ENCODE data around the gene CD200R1.

The CD200R1 gene

DNA sequence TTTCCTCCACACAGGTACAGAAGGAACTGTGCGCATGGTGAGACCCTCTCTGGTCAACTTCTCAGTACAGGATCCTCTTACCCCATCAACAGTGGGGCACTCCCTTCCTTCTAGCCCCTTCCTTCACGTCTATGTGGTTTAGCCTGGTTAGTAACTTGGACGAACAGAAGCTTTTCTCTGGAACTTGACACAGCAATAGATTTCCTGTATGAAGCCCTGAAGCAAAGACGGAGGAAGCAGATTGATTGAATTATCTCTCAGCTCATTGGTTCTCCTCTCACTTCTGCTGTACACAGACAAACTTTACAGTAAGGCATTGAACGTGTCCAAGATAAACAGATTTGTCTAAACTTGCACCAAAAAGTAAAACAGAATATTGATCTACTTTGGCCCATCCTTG, at the start of gene CD200R1:
Gene CD200R1 (minus strand): TSS at position 210 of the 400 bp plus-strand sequence. CDS start 246 bp downstream, outside the sequence.
- DNase-seq (ENCODE audit: low read depth, low spot score) = no peak
- Histone ChIP-seq H3K9ac (ENCODE audit: insufficient read length, low read depth) (no peak within 1 kb of the TSS), H3K9me3 (ENCODE audit: insufficient read depth, low read length) (no peaks in the 10 kb centered on the region), H3K27me3 (ENCODE audit: insufficient read depth, insufficient read length) (no peaks in the 10 kb centered on the region), H3K4me3 (ENCODE audit: insufficient read length, low read depth) (no peak within 1 kb of the TSS), H3K36me3 (ENCODE audit: insufficient read depth, insufficient read length, low read length) (no peaks in the 10 kb centered on the region), H3K4me1 (ENCODE audit: insufficient read depth, insufficient read length) (no peaks in the 10 kb centered on the region)
- TF ChIP-seq YY1 (IDR thresholded peaks at IDR 0.05; ENCODE audit: insufficient read depth, insufficient read length) (no peak), SUZ12 (IDR thresholded peaks at IDR 0.05; ENCODE audit: extremely low read depth, insufficient read depth, insufficient read length) (no peak), ZNF274 (IDR thresholded peaks at IDR 0.05; ENCODE audit: low read depth, low read length) (no peak)

GRCh38 chr3:113021471-113021870, 46.6 kb upstream of the CD200R1 start:
- TF ChIP-seq YY1 (IDR thresholded peaks at IDR 0.05; ENCODE audit: insufficient read depth, insufficient read length) = no peak
- TF ChIP-seq SUZ12 (IDR thresholded peaks at IDR 0.05; ENCODE audit: extremely low read depth, insufficient read depth, insufficient read length) = no peak
- no peak for TF ChIP-seq ZNF274 (IDR thresholded peaks at IDR 0.05; ENCODE audit: low read depth, low read length)
- H3K27me3 ChIP-seq (ENCODE audit: insufficient read depth, insufficient read length) = no peaks in the 10 kb centered on the region
- no peak for DNase-seq (ENCODE audit: low read depth, low spot score)
- H3K9ac ChIP-seq (ENCODE audit: insufficient read length, low read depth) = no peak overlapping the region
- H3K36me3 ChIP-seq (ENCODE audit: insufficient read depth, insufficient read length, low read length) = peaks cover 16% of the 10 kb centered on the region
- no peaks in the 10 kb centered on the region for H3K4me1 ChIP-seq (ENCODE audit: insufficient read depth, insufficient read length)
- no peak overlapping the region for H3K4me3 ChIP-seq (ENCODE audit: insufficient read length, low read depth)
- H3K9me3 ChIP-seq (ENCODE audit: insufficient read depth, low read length) = no peaks in the 10 kb centered on the region

- no peaks in the 10 kb centered on the region for H3K4me1 ChIP-seq (ENCODE audit: insufficient read depth, insufficient read length)
- peak; percentile 84 for DNase-seq (ENCODE audit: low read depth, low spot score)
- H3K9me3 ChIP-seq (ENCODE audit: insufficient read depth, low read length) = no peaks in the 10 kb centered on the region
- peaks cover 36% of the 10 kb centered on the region for H3K36me3 ChIP-seq (ENCODE audit: insufficient read depth, insufficient read length, low read length)
- peak overlapping the region; percentile 96 for H3K9ac ChIP-seq (ENCODE audit: insufficient read length, low read depth)
- H3K4me3 ChIP-seq (ENCODE audit: insufficient read length, low read depth) = peak overlapping the region; percentile 96
- no peaks in the 10 kb centered on the region for H3K27me3 ChIP-seq (ENCODE audit: insufficient read depth, insufficient read length)
- TF ChIP-seq YY1 (IDR thresholded peaks at IDR 0.05; ENCODE audit: insufficient read depth, insufficient read length) = peak; percentile 41
- TF ChIP-seq ZNF274 (IDR thresholded peaks at IDR 0.05; ENCODE audit: low read depth, low read length) = no peak
Measured at GRCh38 chr3:113019182-113020137, 44.6 kb upstream of the CD200R1 start.

DNA sequence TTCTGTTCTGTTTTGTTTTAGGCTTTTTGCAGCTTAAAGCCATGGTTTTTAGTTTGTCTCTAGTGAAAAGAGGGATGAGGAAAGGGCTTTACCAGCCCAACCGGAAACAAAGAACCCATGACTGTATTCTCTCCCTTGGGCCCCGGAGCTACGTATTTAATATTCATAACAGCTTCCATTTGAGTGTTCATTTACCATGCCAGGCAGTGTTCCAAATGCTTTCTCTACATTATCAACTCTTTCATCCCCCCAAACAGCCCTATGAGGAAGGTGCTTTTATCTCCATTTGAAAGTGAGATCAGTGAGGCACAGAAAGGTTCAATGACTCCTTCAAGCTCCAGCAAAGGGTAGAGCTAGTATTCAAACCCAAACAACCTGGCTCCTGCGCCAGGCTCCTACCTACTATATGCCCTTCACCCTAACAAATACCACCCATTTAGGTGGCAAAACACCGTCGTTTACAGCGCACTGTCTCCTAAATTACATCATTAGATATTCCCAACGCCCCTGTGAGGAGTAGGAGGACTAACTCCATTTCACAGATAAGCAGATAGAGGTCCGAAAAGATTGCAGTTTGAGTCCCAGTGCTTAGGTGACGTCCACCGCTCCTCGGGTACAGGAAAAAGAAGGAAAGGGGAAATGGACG, 43.8 kb upstream of the CD200R1 start:
- Histone ChIP-seq H3K4me3 (ENCODE audit: insufficient read length, low read depth) (peak overlapping the region; percentile 96), H3K27me3 (ENCODE audit: insufficient read depth, insufficient read length) (no peaks in the 10 kb centered on the region), H3K9ac (ENCODE audit: insufficient read length, low read depth) (peak overlapping the region; percentile 96), H3K36me3 (ENCODE audit: insufficient read depth, insufficient read length, low read length) (peaks cover 42% of the 10 kb centered on the region), H3K4me1 (ENCODE audit: insufficient read depth, insufficient read length) (no peaks in the 10 kb centered on the region), H3K9me3 (ENCODE audit: insufficient read depth, low read length) (no peaks in the 10 kb centered on the region)
- TF ChIP-seq YY1 (IDR thresholded peaks at IDR 0.05; ENCODE audit: insufficient read depth, insufficient read length) (no peak), SUZ12 (IDR thresholded peaks at IDR 0.05; ENCODE audit: extremely low read depth, insufficient read depth, insufficient read length) (no peak)
- DNase-seq (ENCODE audit: low read depth, low spot score) = no peak

DNA sequence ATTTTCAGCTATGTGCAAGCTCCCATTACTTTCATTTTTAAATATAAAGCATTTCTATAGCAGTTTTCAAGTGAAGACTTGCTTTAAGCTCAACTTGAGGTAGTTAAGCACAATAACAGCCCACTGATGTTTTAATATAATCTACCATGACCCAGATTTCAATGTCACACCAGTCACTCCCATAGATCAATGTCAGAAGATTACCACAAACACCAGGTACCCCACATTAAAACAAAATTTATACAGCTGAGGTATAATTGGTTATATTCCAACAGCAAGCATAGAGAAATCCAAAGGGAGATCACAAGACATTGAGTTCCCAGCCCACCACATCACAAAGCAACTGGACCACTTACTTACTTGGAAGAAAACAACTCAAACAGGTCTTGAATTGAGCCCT, 38.7 kb upstream of the CD200R1 start:
- Histone ChIP-seq H3K4me3 (ENCODE audit: insufficient read length, low read depth) (no peak overlapping the region), H3K36me3 (ENCODE audit: insufficient read depth, insufficient read length, low read length) (peaks cover 91% of the 10 kb centered on the region), H3K27me3 (ENCODE audit: insufficient read depth, insufficient read length) (no peaks in the 10 kb centered on the region), H3K9ac (ENCODE audit: insufficient read length, low read depth) (no peak overlapping the region), H3K4me1 (ENCODE audit: insufficient read depth, insufficient read length) (no peaks in the 10 kb centered on the region), H3K9me3 (ENCODE audit: insufficient read depth, low read length) (no peaks in the 10 kb centered on the region)
- no peak for DNase-seq (ENCODE audit: low read depth, low spot score)
- no peak for TF ChIP-seq ZNF274 (IDR thresholded peaks at IDR 0.05; ENCODE audit: low read depth, low read length)
- no peak for TF ChIP-seq SUZ12 (IDR thresholded peaks at IDR 0.05; ENCODE audit: extremely low read depth, insufficient read depth, insufficient read length)

GRCh38 chr3:113008117-113008516, 33.2 kb upstream of the CD200R1 start:
- DNase-seq (ENCODE audit: low read depth, low spot score) = no peak
- Histone ChIP-seq H3K36me3 (ENCODE audit: insufficient read depth, insufficient read length, low read length) (peaks cover 96% of the 10 kb centered on the region), H3K4me3 (ENCODE audit: insufficient read length, low read depth) (no peak overlapping the region), H3K4me1 (ENCODE audit: insufficient read depth, insufficient read length) (no peaks in the 10 kb centered on the region), H3K27me3 (ENCODE audit: insufficient read depth, insufficient read length) (no peaks in the 10 kb centered on the region), H3K9me3 (ENCODE audit: insufficient read depth, low read length) (no peaks in the 10 kb centered on the region), H3K9ac (ENCODE audit: insufficient read length, low read depth) (no peak overlapping the region)
- TF ChIP-seq SUZ12 (IDR thresholded peaks at IDR 0.05; ENCODE audit: extremely low read depth, insufficient read depth, insufficient read length) (no peak), ZNF274 (IDR thresholded peaks at IDR 0.05; ENCODE audit: low read depth, low read length) (no peak), YY1 (IDR thresholded peaks at IDR 0.05; ENCODE audit: insufficient read depth, insufficient read length) (no peak)

DNA sequence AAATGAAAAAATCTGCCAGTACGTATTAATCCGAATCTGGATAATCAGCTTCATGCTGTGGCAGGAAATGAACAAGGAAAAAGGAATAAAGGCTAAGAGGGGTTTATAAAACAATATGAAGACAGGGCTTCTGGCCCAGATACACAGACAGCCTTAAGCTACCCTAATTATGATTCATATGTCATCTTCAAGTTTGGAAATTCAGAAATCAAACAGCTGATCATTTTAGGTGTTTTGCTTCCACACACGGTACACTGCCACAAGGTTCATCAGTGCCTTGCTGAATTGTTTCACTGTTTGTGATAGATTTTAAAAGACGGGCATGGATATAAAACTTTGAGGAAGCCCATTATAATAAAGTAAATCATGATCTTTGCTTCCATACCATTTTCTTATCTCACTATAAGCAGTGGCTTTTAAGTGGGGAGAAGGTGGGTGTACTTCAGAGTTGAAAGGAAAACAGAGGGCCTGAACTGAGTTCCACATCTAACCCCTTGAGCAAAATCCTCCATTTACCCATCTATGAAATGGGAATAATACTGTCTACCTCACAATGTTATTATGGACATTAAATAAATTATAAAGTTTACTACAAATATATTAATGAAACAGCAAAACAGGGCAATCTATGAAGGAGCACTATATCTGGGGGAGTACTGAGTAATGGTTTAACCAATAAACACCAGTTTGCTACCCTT, 31.6 kb upstream of the CD200R1 start:
- DNase-seq (ENCODE audit: low read depth, low spot score) = no peak
- TF ChIP-seq ZNF274 (IDR thresholded peaks at IDR 0.05; ENCODE audit: low read depth, low read length) (no peak), YY1 (IDR thresholded peaks at IDR 0.05; ENCODE audit: insufficient read depth, insufficient read length) (no peak), SUZ12 (IDR thresholded peaks at IDR 0.05; ENCODE audit: extremely low read depth, insufficient read depth, insufficient read length) (no peak)
- Histone ChIP-seq H3K36me3 (ENCODE audit: insufficient read depth, insufficient read length, low read length) (peaks cover 95% of the 10 kb centered on the region), H3K27me3 (ENCODE audit: insufficient read depth, insufficient read length) (no peaks in the 10 kb centered on the region), H3K4me1 (ENCODE audit: insufficient read depth, insufficient read length) (no peaks in the 10 kb centered on the region), H3K9me3 (ENCODE audit: insufficient read depth, low read length) (no peaks in the 10 kb centered on the region), H3K9ac (ENCODE audit: insufficient read length, low read depth) (no peak overlapping the region), H3K4me3 (ENCODE audit: insufficient read length, low read depth) (no peak overlapping the region)
